ENCODE measurements around the gene XPR1.
"Not testable (repeated sequence)": the region's sequence is repeated elsewhere in the genome, so short reads cannot be mapped to it uniquely, and the experiment has no call there.

XPR1 gene

DNA sequence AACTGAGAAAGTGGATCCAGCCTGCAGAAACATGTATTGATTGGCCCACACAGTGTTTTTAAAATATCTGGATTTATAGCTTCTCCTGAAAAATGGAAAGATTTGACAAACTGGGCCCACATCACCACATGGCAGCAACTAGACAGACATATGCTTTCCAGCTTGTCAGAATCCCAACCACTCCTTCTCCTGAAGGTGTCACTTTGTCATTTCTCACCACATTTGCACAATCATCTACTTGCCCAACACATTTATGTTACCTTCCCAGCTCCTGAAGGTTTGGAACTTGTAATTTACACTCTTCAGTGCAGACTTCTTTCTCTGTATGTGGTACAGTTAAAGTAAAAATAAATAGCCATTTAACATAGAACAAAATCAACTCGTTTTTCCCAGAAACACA, 154.8 kb downstream of the XPR1 start:
- no peak for DNase-seq

DNA sequence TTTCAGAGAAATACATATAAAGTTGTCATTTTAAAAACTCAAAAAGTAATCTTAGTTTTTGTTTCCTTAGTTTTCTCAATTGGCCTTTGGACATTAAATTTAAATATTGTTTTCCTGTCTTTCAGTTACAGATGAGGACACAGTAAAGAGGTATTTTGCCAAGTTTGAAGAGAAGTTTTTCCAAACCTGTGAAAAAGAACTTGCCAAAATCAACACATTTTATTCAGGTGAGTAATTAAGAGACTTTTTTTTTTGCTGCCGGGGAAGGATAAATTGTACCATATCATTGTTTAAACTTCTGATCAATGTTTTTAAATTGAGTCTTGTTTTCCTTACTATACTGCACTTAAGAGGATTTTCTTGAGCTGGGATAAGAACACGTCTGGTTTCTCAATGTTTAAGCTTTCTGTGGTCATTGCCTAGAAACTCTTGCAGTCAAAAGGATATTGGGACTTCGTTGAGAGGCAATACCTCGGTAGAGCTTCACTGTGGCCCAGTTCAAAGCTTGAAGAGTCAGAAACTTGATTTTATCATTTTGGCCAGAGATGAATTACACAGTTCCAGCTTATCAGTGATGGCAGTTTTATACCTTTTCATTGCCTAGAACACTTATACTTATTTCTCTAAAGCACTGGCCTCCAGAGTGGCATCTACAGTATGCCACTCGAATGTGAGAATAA, 155.9 kb downstream of the XPR1 start:
- DNase-seq, result no peak

DNA sequence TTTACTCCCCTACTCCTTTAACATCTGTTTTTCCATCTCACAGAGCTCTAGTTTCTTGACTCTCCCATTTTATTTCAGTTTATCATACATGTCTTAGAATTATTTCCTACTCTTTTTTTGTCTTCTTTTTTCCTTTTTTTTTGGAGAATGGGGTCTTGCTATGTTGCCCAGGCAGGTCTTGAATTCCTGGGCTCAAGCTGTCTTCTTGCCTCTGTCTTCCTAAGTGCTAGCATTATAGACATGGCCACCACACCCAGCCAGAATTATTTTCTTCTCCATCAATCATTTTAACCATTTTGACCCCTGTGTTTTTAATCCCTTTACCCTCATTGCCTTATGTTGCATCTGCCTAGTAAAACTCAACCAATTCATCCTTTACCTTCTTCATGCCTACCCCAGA, 157.6 kb downstream of the XPR1 start:
- no peak for DNase-seq

DNA sequence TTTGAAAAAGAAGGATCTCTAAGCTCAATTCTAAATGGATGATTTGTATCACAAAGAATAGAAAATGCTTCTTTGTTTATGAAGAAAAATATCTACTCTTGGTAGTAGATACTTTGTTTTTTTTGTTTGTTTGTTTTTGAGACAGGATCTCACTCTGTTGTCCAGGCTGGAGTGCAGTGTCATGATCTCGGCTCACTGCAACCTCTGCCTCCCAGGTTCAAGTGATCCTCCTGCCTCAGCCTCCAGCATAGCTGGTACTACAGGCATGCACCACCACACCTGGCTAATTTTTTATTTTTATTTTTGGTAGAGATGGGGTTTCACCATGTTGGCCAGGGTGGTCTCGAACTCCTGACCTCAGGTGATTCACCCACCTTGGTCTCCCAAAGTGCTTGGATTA, 159.3 kb downstream of the XPR1 start:
- not testable (repeated sequence) for DNase-seq

GRCh38 chr1:180791806-180792205, 160.0 kb downstream of the XPR1 start:
- no peak for DNase-seq

- DNase-seq, result no peak
These were observed 161.6 kb downstream of the XPR1 start for GRCh38 chr1:180793451-180793850.

DNA sequence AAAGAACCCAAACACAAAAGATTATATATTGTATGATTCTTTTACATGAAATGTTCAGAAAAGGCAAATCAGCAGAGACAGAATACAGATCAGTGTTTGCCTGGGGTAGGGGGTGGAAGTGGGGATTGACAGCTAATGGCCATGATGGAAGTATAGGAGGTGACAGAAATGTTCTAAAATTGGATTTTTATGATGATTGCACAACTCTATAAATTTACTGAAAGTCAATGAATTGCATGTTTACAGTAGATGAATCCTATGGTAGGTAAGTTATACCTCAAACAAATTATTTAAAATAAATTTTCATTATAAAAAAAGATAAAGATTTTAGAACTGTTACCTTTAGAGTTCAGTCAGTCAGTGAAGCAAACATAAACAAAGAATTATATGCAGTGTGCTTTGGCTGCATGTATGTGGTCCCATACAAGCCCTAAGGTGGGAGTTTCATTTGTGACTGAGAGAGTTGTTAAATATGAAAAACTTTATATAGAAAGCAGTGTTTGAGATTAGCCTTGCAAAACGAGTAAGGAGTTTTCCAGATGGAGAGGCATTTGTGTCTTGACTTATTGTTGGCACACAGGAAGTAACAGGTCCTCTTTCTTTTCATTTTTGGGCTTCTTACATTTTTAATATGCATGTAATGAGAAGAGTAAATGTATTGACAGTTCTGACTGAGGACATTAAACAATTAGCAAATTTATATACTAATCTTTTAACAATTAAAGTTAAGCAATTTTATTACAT, 165.2 kb downstream of the XPR1 start:
- DNase-seq, result no peak

GRCh38 chr1:180800945-180801344, 169.1 kb downstream of the XPR1 start:
- no peak for DNase-seq

DNA sequence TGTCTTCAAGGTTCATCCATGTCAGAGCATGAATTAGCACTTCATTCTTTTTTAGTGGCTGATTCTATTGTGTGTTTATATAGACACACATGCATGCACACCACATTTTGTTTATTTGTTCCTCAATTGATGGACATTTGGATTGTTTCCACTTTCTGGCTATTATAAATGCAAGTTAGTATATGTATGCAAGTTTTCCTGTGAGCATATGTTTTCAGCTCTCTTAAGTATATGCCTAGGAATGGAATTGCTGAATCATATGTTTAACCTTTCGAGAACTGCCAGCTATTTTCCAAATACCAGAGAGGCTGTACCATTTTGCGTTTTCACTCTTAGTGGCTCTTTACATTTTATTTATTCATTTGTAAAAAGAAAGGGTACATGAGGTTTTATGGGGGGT, 171.0 kb downstream of the XPR1 start:
- no peak for DNase-seq

DNA sequence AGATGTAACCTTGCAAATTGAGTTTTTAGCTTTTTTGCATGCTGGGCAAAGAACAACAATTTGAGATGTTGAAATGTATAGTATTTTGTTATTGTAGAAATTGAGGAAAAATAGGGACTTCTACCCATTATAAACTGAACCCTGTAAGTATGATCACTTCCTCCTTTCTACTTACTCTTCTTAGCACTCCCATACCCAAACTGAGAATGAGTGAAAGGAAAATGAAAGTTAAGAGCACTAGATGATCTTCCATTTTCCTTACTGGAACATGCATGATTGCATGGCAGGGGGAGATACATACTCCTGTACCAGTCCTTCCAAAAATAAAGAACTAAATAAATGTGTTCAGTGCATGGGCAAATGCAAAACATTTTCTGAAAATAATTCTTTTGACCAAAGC, 173.5 kb downstream of the XPR1 start:
- no peak for DNase-seq

- no peak for DNase-seq
These were observed 179.5 kb downstream of the XPR1 start for GRCh38 chr1:180811298-180811697.

- no peak for DNase-seq
These were observed 180.1 kb downstream of the XPR1 start for GRCh38 chr1:180811886-180812285.

- no peak for DNase-seq
These were observed 182.4 kb downstream of the XPR1 start for GRCh38 chr1:180814258-180814657.

GRCh38 chr1:180815188-180815587, 183.4 kb downstream of the XPR1 start:
- no peak for DNase-seq

DNA sequence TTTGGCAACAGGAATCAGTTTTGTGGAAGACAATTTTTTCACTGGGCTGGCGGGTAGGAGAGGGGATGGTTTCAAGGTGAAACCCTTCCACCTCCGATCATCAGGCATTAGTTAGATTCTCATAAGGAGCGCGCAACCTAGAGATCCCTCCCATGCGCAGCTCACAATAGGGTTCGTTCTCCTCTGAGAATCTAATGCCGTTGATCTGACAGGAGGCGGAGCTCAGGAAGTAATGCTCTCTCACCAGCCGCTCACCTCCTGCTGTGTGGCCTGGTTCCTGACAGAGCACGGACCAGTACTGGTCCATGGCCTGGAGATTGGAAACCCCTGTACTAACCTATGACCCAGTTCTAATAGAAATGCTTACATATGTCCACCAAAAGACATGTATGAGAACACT, 184.3 kb downstream of the XPR1 start:
- DNase-seq, result no peak

DNA sequence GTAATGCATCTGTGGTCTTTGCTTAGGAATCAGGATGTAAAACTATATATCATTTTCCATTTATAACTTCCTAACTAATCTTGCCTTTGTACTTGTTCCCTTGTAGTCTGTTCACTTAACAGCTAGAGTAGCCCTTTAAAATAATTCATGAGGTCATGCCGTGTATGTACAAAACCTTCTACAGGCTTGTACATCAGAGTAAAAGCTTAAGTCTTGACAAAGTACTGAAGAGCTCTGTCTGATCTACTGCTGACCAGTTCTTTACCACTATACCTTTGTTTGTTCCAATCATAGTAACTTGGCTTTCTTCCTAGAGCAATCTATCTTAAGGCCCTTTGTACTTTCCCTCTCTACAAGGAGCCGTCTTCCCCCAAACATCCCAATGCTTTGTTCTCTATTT, 190.1 kb downstream of the XPR1 start:
- no peak for DNase-seq

GRCh38 chr1:180831507-180831906, 199.7 kb downstream of the XPR1 start:
- not testable (repeated sequence) for DNase-seq

- DNase-seq, result not testable (repeated sequence)
These were observed 201.4 kb downstream of the XPR1 start for GRCh38 chr1:180833180-180833579.

- no peak for DNase-seq
These were observed 204.6 kb downstream of the XPR1 start for GRCh38 chr1:180836449-180836848.

GRCh38 chr1:180837020-180837419, 205.2 kb downstream of the XPR1 start:
- DNase-seq, result no peak

DNA sequence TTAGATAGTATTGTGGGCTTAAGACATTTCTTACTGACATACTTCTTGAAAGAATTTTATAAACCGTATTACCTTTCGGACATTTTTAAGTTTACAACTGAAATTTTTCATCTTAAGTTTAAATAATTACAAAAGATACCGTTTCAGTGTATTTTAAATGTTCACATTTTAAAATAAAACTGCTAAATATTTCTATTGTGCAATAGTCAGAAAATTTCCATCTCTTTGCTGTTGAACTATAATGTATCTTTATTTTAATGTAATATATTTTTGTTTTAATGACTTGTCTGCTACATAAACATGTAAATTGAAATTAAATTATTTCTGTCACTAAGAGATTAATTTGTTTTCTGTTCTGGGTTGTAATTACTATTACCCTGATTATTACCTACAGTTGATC, 206.7 kb downstream of the XPR1 start:
- DNase-seq, result no peak

GRCh38 chr1:180839547-180839946, 207.7 kb downstream of the XPR1 start:
- DNase-seq, result no peak

GRCh38 chr1:180841415-180841814, 209.6 kb downstream of the XPR1 start:
- no peak for DNase-seq

DNA sequence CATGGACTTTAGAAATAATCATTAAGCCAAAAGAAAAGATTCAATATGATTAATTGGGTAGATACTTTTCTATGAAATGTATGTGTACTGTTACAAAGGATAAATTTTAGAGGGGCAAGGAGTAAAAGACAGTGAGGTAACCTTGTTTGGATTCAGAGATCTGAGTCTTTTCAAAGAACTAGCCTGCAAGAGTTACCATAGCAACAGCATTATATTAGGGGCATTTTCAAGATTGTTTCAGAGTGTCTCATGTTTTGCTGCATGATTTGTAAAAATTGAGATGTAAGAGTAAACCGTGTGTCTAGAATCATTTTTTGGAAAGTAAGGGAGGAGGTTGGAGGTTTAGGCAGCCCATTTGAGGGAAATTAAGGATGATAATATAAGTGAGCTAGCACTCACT, 210.2 kb downstream of the XPR1 start:
- no peak for DNase-seq

All from GF-D8 (cell line).